GM23338 (cell line): ENCODE data around the gene ZFYVE27.

Source experiments
- EZH2 ChIP-seq: fragments of 200-600 bp; sonication (generic); IDR thresholded peaks from one replicate; pipeline ENCODE4 v1.8.0; 2017; ENCODE audit warnings: antibody characterized with exemption, mild to moderate bottlenecking, low read depth; ENCODE audit not compliant: unreplicated experiment
- EZH2phosphoT487 ChIP-seq: fragments of 200-600 bp; sonication (generic); IDR thresholded peaks from one replicate; pipeline ENCODE4 v1.8.1; 2018; ENCODE audit warnings: antibody characterized with exemption; ENCODE audit not compliant: unreplicated experiment
- JUNB ChIP-seq: IDR thresholded peaks from one replicate; pipeline ENCODE4 v1.6.1; 2016; ENCODE audit warnings: antibody characterized with exemption; ENCODE audit not compliant: unreplicated experiment
- POLR2AphosphoS5 ChIP-seq: IDR thresholded peaks from 2 replicates; pipeline ENCODE4 v1.6.1; 2016; ENCODE audit warnings: antibody characterized with exemption, low read depth
- TF ChIP-seq, protein P1 (sequence below), 2 experiments: fragments of 200-600 bp in 1 of 2; sonication (generic) in 1 of 2; conservative IDR thresholded peaks; 2 replicates each; pipeline versions ENCODE4 v1.5.1 to v1.6.1; 2016 to 2017; ENCODE audit warnings: antibody characterized with exemption in 2 of 2, low read depth in 2 of 2, mild to moderate bottlenecking in 2 of 2, moderate library complexity in 1 of 2
- TF ChIP-seq, protein P2 (sequence below): IDR thresholded peaks from one replicate; pipeline ENCODE4 v1.6.1; 2018; ENCODE audit warnings: antibody characterized with exemption; ENCODE audit not compliant: unreplicated experiment

DNA sequence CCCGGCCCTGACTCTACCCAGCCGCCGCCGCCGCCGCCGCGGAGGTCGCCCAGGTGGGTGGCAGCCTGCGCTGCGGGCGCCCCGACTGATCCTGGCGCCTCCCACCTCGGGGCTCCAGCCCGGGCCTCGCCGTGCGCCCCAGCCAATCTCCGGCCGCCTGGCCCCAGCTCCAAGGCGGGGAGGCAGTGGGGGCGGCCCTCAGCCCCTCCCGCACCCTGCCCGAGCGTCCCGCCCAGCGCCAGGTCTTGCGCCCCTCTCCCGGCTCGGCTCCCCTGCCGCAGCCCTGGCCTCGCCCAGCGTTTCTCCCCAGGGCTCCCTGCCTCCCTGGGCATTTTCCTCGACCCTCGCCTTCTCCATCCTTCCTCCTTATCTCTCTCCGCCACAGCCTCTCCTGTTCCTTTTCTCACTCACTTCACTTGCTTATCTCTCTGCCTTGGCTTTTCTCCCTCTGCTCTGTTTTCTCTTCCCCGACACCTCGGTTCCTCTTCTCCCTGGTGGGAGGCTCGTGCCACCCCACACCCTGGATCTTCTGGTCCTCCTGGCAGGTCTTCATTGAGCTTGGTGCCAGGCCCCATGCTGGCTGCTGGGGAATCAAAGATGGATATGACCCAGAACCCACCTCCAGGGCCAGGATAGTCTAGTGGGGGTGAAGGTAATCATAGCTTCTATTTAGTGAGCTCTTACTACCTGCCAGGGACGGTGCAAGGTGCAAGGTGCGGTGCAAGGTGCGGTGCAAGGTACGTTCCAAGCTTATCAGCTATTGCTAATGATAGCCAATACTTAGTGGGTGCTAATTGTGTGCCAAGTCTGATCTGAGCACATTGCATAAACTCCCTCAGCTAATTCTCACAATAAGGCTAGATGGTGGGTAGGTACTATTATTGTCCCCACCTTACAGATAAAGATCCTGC lies 35.2 kb downstream of the ZFYVE27 start, which contains the start of gene SFRP5:
- TF ChIP-seq, protein P1, sequence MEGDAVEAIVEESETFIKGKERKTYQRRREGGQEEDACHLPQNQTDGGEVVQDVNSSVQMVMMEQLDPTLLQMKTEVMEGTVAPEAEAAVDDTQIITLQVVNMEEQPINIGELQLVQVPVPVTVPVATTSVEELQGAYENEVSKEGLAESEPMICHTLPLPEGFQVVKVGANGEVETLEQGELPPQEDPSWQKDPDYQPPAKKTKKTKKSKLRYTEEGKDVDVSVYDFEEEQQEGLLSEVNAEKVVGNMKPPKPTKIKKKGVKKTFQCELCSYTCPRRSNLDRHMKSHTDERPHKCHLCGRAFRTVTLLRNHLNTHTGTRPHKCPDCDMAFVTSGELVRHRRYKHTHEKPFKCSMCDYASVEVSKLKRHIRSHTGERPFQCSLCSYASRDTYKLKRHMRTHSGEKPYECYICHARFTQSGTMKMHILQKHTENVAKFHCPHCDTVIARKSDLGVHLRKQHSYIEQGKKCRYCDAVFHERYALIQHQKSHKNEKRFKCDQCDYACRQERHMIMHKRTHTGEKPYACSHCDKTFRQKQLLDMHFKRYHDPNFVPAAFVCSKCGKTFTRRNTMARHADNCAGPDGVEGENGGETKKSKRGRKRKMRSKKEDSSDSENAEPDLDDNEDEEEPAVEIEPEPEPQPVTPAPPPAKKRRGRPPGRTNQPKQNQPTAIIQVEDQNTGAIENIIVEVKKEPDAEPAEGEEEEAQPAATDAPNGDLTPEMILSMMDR (conservative IDR thresholded peaks at IDR 0.05; ENCODE audit: low read depth in 2 of 2): no peak
- TF ChIP-seq EZH2: peak; percentile 50
- TF ChIP-seq, protein P2, sequence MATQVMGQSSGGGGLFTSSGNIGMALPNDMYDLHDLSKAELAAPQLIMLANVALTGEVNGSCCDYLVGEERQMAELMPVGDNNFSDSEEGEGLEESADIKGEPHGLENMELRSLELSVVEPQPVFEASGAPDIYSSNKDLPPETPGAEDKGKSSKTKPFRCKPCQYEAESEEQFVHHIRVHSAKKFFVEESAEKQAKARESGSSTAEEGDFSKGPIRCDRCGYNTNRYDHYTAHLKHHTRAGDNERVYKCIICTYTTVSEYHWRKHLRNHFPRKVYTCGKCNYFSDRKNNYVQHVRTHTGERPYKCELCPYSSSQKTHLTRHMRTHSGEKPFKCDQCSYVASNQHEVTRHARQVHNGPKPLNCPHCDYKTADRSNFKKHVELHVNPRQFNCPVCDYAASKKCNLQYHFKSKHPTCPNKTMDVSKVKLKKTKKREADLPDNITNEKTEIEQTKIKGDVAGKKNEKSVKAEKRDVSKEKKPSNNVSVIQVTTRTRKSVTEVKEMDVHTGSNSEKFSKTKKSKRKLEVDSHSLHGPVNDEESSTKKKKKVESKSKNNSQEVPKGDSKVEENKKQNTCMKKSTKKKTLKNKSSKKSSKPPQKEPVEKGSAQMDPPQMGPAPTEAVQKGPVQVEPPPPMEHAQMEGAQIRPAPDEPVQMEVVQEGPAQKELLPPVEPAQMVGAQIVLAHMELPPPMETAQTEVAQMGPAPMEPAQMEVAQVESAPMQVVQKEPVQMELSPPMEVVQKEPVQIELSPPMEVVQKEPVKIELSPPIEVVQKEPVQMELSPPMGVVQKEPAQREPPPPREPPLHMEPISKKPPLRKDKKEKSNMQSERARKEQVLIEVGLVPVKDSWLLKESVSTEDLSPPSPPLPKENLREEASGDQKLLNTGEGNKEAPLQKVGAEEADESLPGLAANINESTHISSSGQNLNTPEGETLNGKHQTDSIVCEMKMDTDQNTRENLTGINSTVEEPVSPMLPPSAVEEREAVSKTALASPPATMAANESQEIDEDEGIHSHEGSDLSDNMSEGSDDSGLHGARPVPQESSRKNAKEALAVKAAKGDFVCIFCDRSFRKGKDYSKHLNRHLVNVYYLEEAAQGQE: no peak
- TF ChIP-seq POLR2AphosphoS5: peak; percentile 40; the same call in 1 of the 2 replicates
- TF ChIP-seq JUNB: no peak
- no peak for TF ChIP-seq EZH2phosphoT487
